ENCODE results near the gene SYMPK.

SYMPK gene

DNA sequence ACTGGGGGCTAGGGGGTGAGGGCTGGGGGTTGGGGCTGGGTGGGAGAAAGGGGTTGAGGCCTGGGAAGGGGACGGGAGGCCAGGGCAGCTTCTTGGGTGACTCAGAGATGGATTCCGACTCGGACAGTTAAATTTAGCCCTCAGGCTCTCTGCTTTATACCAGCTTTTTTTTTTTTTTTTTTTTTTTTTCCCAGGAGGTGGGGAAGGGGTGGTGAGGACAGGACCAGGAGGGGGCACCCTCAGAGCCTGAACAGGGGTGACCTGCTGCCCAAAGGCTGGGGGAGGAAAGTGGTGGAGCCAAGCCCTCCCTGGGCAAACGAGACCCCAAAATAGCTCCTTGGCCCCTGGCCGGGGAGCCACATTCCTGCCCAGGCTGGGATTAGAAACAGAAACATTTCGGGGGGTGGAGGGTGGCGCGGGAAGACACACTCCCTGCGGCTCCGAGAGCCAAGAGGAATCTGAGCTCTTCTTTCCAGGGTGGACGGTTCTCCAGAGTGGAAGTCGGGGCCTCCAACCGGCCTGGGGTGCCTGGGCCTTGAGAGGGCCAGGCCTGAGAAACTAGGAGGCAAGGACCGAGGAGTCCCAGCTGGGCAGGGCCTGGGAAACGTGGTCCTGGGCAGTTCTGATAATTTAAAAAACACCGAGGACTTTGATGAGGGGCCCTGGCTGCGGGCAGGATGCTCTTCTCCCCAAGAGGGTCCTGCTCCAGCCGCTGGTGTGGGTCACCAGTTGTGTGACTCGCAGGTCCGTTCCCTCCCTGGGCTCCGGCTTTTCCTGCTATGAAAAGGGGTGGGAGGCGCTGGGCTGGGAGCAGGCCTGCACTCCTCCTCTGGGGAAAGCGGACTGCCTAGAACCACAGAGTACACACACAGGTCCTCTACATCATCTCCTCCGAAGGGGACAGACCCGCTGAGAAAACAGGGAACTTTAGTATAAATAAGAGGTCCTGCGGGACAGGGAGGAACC lies 79.8 kb downstream of the SYMPK start:
- in situ Hi-C loops (cut with MboI; ENCODE audit: low sequenced_read_pairs), result no loop called here

GRCh38 chr19:45782162-45782691 lies 80.7 kb downstream of the SYMPK start, which contains the start of gene DMPK:
Gene DMPK (minus strand): TSS chr19:45782490. CDS start chr19:45782352, 138 bp downstream.
- in situ Hi-C loops (cut with MboI; ENCODE audit: low sequenced_read_pairs), result no loop called here

GRCh38 chr19:45781214-45782161 lies 81.5 kb downstream of the SYMPK start:
- in situ Hi-C loops (cut with MboI; ENCODE audit: low sequenced_read_pairs), result no loop called here

- in situ Hi-C loops (cut with MboI; ENCODE audit: low sequenced_read_pairs), result no loop called here
Measured at GRCh38 chr19:45780448-45781213, 82.3 kb downstream of the SYMPK start.

GRCh38 chr19:45780146-45780447 lies 82.8 kb downstream of the SYMPK start:
- in situ Hi-C loops (cut with MboI; ENCODE audit: low sequenced_read_pairs), result no loop called here

DNA sequence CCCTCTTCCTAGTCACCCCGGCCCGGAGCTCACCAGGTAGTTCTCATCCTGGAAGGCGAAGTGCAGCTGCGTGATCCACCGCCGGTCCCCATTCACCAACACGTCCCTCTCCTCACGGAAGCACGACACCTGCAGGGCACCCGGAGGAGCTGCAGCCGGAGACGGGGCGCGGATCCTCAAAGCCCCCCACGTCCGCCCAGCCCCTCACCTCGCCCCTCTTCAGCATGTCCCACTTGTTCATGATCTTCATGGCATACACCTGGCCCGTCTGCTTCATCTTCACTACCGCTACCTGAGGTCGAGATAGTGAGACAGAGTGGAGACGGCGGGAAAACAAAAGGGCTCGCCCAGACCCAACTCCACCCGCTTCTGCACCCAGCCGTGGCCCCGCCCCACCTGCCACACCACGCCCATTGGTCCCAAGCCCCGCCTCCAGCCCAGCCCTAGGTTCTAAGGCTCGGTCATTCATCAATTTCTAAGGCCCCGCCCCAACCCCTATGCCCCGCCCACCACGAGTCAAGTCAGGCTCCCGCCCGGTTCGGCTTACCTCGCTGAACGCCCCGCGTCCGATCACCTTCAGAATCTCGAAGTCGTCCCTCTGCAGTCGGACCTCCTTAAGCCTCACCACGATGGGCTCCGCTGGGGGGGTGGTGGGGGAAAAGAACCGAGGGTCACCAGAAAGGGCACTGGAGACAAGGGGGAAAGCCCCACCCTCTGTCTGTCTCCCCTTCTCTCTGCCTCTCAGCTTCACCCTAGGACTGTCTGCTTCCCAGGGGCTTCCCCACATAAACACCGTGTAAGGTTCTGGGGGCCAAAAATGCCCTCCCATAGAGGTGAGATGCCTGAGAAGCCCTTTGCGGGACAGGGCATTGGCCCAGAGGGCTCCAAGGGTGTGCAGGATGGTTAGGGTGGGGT lies 83.5 kb downstream of the SYMPK start:
- in situ Hi-C loops (cut with MboI; ENCODE audit: low sequenced_read_pairs), result no loop called here

DNA sequence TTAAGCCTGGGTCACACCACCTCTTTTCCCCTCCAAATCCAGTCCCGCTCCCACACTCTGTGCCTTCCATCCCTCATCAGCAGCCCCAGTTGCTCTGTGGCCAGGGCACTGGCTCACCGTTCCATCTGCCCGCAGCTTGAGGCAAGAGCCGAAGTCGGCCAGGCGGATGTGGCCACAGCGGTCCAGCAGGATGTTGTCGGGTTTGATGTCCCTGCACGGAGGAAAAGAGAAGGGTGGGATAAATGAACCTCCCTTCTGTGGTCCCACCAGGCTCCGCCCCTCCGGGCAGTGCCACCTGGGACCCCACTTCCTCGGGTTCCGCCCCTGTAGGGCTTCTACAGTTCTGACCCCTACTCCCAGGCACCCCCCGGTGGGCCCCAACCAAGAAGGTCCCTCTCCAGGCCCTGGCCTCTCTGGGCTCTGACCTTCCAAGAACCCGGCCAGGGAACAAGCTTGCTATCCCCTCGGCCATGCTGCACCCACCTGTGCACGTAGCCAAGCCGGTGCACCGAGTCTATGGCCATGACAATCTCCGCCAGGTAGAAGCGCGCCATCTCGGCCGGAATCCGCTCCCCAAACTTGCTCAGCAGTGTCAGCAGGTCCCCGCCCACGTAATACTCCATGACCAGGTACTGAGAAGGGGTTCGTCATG lies 84.8 kb downstream of the SYMPK start:
- in situ Hi-C loops (cut with MboI; ENCODE audit: low sequenced_read_pairs), result no loop called here

- in situ Hi-C loops (cut with MboI; ENCODE audit: low sequenced_read_pairs), result no loop called here
Measured at GRCh38 chr19:45777395-45777961, 85.5 kb downstream of the SYMPK start.

- in situ Hi-C loops (cut with MboI; ENCODE audit: low sequenced_read_pairs), result no loop called here
Measured at GRCh38 chr19:45774765-45775164, 88.2 kb downstream of the SYMPK start.

DNA sequence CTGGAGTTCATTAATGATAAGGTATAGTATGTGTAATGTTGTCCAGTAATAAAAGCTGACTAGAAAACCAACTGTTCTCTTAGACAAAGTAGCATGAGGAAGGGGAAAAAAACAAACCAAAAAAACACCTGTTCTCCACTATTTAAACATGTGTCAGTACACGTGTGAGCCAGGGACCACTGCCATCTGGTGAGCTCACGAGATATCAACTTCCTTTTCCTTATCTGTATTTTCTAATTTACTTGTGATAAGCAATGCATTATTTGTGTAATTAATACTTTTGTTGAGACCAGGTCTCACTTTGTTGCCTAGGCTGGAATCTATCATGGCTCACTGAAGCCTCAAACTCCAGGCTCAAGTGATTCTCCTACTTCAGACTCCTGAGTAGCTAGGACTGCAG lies 89.6 kb downstream of the SYMPK start:
- in situ Hi-C loops (cut with MboI; ENCODE audit: low sequenced_read_pairs), result no loop called here

DNA sequence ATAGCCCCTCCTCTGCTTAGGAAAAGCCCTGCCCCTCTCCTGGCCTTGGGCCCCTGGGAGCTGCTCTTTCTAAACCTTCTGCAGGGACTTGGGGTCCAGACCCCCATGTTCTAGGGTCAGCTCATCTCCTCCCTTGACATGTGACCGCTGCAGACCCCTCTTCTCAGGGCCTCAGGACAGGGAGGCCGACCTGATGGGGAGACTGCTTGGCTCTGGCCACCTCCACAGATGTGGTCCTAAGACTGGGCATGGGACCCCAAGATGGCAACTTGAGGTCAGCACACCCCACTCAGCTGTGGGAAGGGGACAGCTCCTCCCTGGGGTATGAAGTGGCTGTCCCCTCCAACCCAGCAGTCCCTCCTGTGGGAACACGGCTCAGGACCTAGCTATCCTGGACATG lies 90.0 kb downstream of the SYMPK start:
- in situ Hi-C loops (cut with MboI; ENCODE audit: low sequenced_read_pairs), result no loop called here

- in situ Hi-C loops (cut with MboI; ENCODE audit: low sequenced_read_pairs), result no loop called here
Measured at GRCh38 chr19:45772130-45772840, 90.7 kb downstream of the SYMPK start.

DNA sequence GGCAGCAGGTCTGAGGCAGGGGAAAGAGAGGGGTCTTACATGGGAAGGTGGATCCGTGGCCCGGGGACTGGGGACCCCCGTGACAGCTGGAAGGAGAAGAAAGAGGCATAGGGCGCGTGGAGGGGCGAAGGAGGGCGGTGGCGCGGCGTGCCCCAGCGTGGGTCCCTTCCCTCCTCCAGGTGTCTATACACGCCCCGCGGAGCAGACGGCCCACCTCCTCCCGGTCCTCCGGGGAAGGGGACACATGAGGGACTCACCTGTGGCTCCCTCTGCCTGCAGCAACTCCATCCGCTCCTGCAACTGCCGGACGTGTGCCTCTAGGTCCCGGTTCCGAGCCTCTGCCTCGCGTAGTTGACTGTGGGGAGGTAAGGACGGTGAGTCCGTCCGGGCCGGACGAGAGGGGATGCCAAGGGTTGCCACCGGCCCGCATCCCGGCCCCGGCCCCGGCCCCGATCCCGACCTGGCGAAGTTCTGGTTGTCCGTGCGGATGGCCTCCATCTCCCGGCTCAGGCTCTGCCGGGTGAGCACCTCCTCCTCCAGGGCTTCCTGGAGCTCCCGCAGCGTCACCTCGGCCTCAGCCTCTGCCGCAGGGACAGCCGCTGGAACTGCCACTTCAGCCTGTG lies 91.5 kb downstream of the SYMPK start:
- in situ Hi-C loops (cut with MboI; ENCODE audit: low sequenced_read_pairs), result no loop called here

DNA sequence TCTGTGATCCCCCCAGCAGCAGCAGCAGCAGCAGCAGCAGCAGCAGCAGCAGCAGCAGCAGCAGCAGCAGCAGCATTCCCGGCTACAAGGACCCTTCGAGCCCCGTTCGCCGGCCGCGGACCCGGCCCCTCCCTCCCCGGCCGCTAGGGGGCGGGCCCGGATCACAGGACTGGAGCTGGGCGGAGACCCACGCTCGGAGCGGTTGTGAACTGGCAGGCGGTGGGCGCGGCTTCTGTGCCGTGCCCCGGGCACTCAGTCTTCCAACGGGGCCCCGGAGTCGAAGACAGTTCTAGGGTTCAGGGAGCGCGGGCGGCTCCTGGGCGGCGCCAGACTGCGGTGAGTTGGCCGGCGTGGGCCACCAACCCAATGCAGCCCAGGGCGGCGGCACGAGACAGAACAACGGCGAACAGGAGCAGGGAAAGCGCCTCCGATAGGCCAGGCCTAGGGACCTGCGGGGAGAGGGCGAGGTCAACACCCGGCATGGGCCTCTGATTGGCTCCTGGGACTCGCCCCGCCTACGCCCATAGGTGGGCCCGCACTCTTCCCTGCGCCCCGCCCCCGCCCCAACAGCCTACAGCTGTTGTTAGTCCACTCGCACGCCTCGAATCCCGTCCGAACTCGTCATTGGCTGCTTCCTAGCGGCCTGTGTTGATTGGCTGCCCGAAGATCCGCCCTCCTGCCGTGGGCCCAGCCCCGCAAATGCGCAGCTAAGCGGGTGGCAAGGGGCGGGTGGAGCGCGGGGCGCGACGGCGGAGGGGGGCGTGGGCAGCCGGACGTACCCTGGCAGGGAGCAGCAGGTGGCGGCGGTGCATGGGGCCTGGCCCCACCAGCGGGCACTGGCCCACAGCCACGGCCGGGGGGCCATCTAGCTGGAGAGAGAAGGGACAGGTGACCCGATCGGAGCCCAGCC lies 92.5 kb downstream of the SYMPK start:
- in situ Hi-C loops (cut with MboI; ENCODE audit: low sequenced_read_pairs), result no loop called here

DNA sequence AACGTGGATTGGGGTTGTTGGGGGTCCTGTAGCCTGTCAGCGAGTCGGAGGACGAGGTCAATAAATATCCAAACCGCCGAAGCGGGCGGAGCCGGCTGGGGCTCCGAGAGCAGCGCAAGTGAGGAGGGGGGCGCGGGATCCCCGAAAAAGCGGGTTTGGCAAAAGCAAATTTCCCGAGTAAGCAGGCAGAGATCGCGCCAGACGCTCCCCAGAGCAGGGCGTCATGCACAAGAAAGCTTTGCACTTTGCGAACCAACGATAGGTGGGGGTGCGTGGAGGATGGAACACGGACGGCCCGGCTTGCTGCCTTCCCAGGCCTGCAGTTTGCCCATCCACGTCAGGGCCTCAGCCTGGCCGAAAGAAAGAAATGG lies 93.1 kb downstream of the SYMPK start:
- in situ Hi-C loops (cut with MboI; ENCODE audit: low sequenced_read_pairs), result no loop called here

GRCh38 chr19:45768984-45769782 lies 93.8 kb downstream of the SYMPK start, which contains the start of gene SIX5:
Gene SIX5 (minus strand): TSS chr19:45769252. CDS start chr19:45768844, 408 bp downstream.
- in situ Hi-C loops (cut with MboI; ENCODE audit: low sequenced_read_pairs), result no loop called here
